ENCODE measurements around the gene DLGAP1. TPM values are rescaled to one million over a fixed set of nuclear protein-coding genes. Genes with fewer than 3 reads are reported as not detected.
A peak's percentile ranks its signal among the peaks of the same experiment; 100 is the strongest.

DLGAP1 gene
- total and polyA plus RNA-seq, 2 of the 13 experiments (the other 11 are each of a cell fraction or from before 2014, with no cell fraction given): 0.01 TPM; not detected in 1

- TF ChIP-seq MLX (CRISPR knock-in tag; IDR thresholded peaks at IDR 0.05) (no peak), ATF7-NPFF (CRISPR knock-in tag; IDR thresholded peaks at IDR 0.05; ENCODE audit: low read depth) (no peak), ETV5 (CRISPR knock-in tag; IDR thresholded peaks at IDR 0.05; ENCODE audit: borderline replicate concordance) (peak; percentile 22; the same call in 1 of the 2 replicates), ZNF512 (CRISPR knock-in tag; IDR thresholded peaks at IDR 0.05) (no peak), ZNF12 (CRISPR knock-in tag; IDR thresholded peaks at IDR 0.05) (no peak), ZNF367 (CRISPR knock-in tag; IDR thresholded peaks at IDR 0.05; ENCODE audit: borderline replicate concordance) (no peak), ZNF788 (CRISPR knock-in tag; IDR thresholded peaks at IDR 0.05; ENCODE audit: borderline replicate concordance) (peak; percentile 63; the same call in 1 of the 2 replicates), NFYC (CRISPR knock-in tag; IDR thresholded peaks at IDR 0.05) (no peak), PITX1 (CRISPR knock-in tag; IDR thresholded peaks at IDR 0.05) (no peak), SYNCRIP (IDR thresholded peaks at IDR 0.05; ENCODE audit: insufficient read depth, low read depth, low read length) (no peak), GPBP1L1 (CRISPR knock-in tag; IDR thresholded peaks at IDR 0.05) (no peak), ZNF552 (CRISPR knock-in tag; IDR thresholded peaks at IDR 0.05; ENCODE audit: borderline replicate concordance) (no peak), TERF1 (CRISPR knock-in tag; IDR thresholded peaks at IDR 0.05) (no peak), ZNF343 (CRISPR knock-in tag; IDR thresholded peaks at IDR 0.05) (0 out of 2 replicates have a peak, but pooled peaks have one; percentile 55), ZNF678 (CRISPR knock-in tag; IDR thresholded peaks at IDR 0.05) (no peak), ZSCAN31 (CRISPR knock-in tag; IDR thresholded peaks at IDR 0.05; ENCODE audit: low read depth) (peak; percentile 75; the same call in 1 of the 2 replicates), RELA (CRISPR knock-in tag; IDR thresholded peaks at IDR 0.05) (no peak)
- TF ChIP-seq, protein P1, sequence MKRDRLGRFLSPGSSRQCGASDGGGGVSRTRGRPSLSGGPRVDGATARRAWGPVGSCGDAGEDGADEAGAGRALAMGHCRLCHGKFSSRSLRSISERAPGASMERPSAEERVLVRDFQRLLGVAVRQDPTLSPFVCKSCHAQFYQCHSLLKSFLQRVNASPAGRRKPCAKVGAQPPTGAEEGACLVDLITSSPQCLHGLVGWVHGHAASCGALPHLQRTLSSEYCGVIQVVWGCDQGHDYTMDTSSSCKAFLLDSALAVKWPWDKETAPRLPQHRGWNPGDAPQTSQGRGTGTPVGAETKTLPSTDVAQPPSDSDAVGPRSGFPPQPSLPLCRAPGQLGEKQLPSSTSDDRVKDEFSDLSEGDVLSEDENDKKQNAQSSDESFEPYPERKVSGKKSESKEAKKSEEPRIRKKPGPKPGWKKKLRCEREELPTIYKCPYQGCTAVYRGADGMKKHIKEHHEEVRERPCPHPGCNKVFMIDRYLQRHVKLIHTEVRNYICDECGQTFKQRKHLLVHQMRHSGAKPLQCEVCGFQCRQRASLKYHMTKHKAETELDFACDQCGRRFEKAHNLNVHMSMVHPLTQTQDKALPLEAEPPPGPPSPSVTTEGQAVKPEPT (CRISPR knock-in tag; IDR thresholded peaks at IDR 0.05; ENCODE audit: low read depth): 0 out of 2 replicates have a peak, but pooled peaks have one; percentile 49
- TF ChIP-seq, protein P2, sequence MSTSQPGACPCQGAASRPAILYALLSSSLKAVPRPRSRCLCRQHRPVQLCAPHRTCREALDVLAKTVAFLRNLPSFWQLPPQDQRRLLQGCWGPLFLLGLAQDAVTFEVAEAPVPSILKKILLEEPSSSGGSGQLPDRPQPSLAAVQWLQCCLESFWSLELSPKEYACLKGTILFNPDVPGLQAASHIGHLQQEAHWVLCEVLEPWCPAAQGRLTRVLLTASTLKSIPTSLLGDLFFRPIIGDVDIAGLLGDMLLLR (CRISPR knock-in tag; IDR thresholded peaks at IDR 0.05): no peak
- TF ChIP-seq, protein P3, sequence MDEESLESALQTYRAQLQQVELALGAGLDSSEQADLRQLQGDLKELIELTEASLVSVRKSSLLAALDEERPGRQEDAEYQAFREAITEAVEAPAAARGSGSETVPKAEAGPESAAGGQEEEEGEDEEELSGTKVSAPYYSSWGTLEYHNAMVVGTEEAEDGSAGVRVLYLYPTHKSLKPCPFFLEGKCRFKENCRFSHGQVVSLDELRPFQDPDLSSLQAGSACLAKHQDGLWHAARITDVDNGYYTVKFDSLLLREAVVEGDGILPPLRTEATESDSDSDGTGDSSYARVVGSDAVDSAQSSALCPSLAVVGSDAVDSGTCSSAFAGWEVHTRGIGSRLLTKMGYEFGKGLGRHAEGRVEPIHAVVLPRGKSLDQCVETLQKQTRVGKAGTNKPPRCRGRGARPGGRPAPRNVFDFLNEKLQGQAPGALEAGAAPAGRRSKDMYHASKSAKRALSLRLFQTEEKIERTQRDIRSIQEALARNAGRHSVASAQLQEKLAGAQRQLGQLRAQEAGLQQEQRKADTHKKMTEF (CRISPR knock-in tag; IDR thresholded peaks at IDR 0.05): peak; percentile 62; the same call in 1 of the 2 replicates
Observed at GRCh38 chr18:3593904-3594759, 861.0 kb downstream of the DLGAP1 start (continued).

Data from HepG2 (cell line).